ENCODE measurements around the gene C2.
"Not testable (repeated sequence)": the region's sequence is repeated elsewhere in the genome, so short reads cannot be mapped to it uniquely, and the experiment has no call there.

Gene C2

DNA sequence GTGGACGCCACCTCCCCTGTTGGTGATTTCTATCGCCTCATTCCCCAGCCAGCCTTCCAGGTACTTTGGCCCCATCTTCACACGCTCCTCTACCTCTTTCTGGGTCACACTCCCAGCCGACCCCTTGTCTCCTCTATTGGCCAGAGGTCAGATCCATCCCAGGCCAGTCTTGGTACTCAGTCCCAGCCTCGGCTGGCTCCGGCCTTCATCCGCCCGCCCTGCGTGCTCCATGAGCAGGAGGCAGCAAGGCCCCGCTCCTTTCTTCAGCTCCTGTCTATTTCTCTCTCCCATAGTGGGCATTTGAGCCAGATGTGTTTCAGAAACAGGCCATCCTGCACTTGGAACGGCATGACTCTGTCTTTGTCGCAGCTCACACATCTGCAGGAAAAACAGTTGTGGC is 34.1 kb downstream of the C2 start:
- DNase-seq = no peak

DNA sequence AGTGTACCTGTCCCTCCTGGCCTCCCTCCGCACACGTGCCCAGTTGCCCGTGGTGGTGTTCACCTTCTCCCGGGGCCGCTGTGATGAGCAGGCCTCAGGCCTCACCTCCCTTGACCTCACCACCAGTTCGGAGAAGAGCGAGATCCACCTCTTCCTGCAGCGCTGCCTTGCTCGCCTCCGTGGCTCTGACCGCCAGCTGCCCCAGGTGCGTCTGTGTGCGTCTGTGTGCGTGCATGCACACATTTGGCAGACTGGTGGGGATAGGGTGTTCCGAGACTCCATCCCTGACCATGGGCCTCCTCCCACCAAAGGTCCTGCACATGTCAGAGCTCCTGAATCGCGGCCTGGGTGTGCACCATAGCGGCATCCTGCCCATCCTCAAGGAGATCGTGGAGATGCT is 36.4 kb downstream of the C2 start:
- DNase-seq = no peak

GRCh38 chr6:31965700-31966099 is 38.2 kb downstream of the C2 start:
- no peak for DNase-seq

DNA sequence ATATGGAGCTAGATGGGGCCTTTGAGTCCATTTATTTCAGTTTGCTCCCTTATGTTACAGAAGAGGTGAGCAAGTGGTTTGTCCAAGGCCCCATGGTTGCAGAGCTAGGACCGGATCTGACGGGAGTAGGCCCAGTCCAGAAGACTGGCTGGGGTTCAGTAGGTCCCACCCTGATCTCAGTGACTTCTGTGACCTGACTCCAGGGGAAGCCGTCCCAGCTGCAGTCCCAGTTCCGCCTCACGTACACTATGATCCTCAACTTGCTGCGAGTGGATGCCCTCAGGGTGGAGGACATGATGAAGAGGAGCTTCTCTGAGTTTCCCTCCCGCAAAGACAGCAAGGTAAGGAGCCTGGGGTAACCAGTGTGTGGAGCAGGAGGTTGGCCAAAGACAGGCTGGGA is 39.0 kb downstream of the C2 start:
- DNase-seq = no peak

GRCh38 chr6:31966997-31967925 is 39.7 kb downstream of the C2 start:
- DNase-seq = no peak

DNA sequence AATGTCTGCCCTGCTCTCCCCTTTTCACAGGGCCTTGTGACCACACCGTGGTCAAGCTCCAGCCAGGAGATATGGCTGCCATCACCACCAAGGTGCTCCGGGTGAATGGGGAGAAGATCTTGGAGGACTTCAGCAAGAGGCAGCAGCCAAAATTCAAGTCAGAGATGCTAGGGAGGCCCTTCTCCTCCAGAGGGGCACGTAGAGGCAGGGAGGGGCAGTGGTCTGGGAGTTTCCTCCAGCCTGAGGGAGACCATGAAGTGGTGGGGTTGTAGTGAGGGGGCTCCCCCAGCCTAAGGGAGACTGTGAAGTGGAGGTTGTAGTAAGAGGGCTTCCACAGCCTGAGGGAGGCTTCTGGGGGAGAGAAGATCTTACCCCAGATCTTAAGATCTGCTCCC is 40.4 kb downstream of the C2 start:
- DNase-seq = no peak

GRCh38 chr6:31968326-31968725 is 40.8 kb downstream of the C2 start:
- no peak for DNase-seq

DNA sequence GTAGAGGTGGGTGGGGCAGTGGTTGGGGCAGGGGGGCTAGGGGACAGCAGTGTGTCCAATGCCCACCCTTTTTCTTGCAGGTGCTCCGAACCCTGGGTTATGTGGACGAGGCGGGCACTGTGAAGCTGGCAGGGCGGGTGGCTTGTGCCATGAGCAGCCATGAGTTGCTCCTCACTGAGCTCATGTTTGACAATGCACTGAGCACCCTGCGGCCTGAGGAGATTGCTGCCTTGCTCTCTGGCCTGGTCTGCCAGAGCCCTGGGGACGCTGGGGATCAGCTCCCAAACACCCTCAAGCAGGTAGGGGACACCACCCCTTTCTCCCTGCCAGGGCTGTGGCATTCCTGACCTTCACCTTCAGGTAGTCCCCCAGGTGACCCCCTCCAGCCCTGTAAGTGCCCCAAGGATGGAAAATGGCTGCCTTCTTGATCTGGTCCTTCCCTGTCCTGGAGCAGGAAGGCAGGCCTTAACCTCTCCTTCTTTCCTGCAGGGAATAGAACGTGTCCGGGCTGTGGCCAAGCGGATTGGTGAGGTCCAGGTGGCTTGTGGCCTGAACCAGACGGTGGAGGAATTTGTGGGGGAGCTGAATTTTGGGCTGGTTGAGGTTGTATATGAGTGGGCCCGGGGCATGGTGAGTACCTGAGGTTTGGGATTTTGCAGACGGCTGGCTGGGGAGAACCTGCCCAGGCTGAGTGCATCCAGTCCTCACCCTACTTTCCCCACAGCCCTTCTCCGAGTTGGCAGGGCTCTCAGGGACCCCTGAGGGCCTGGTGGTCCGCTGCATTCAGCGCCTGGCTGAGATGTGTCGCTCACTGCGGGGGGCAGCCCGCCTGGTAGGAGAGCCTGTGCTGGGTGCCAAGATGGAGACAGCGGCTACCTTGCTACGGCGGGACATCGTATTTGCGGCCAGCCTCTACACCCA is 41.5 kb downstream of the C2 start:
- no peak for DNase-seq

DNA sequence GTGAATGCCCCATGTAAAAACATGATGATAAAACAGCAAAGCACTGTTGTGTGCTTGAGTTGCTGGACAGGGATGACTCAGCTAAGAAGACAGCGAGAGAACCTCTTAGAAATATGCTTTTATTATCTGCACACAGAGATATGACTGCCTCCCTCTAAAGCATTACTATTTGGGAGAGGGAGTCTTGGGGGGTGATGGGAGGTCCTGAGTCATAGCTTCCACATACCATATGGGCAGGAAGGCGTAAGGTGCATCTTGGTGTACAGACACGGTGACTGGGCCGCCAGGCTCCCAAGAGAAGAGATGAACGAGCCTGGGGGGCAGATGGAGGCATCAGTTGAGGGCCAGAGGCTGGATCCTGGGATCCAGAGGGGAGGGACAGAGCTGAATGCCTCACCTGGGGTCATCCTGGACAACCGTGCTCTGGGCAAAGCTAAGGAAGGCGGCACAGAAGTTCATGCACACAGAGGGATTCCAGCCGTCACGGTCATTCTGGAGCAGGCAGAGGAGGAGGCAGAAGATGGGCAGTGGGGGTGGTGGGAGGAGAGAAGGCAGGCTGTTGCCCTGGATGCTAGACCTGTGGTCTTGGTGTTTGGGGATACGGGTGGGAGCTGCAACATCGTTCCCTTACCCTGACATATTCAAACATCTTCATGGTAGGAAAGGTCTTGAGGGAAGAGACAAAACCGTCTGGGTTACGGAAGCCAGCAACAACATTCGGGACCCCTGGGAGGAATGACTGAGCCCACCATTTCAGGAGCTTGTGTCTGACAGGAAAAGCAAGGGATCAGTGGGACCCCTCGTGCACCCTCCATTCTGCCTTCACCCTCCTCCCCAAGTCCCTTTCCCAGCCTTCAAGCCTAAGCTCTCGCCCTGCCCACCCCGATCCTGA is 42.4 kb downstream of the C2 start:
- DNase-seq = no peak

DNA sequence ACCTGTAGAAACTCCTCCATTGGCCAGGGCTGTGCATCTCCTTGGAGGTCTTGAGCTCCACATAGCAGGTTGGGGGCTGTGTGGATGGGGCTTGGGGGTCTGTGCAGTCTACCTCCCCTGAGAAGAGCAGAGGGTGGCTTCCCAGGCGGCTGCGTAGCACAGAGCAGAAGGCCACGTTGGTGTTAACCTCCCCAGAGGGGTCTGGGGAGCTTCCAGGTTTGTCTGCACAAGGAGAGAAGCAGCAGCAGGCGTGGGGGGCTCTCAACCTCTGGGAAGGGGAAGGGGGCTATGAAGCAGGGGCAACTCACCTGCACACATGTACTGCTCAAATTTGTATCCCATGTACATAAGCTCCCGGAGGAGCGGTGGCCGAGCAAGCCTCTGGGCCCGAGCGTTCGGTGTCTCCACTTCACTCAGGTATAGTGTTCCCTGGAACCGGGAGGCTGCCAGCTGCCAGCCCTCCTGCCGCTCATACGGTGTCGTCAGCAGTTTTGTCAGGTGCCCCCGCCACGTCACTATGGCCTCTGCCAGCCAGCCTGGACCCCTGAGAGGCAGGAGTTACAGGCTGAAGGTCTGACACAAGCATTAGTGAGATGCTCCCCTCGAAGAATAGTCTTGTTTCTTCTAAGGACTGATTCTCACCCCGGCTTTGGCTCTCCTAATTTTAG is 43.2 kb downstream of the C2 start:
- DNase-seq = peak; percentile 9

- no peak for DNase-seq
These were observed 43.9 kb downstream of the C2 start for GRCh38 chr6:31971279-31971992.

DNA sequence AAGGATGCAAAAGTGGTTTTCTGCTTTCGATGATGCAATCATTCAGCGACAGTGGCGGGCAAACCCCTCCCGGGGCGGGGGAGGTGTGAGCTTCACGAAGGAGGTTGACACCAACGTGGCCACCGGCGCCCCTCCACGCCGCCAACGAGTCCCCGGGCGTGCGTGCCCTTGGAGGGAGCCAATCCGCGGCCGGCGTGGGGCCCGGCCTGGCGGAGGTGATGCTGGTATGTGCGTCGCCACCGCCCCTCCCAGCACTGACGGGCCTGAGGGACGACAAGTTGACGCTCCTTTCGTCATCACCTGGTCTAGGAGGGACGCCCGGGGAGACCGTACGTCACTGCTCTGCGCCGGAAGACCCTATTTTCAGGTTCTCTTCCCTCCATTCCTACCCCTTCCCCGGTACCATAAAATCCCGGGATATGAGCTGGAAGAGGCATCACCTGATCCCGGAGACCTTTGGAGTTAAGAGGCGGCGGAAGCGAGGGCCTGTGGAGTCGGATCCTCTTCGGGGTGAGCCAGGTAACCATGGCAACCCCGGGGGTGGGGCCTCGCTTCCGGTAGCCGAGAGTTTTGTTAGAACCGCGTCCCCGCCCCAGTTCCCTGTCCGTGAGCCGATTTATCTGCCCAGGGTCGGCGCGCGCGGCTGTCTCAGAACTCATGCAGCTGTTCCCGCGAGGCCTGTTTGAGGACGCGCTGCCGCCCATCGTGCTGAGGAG is 44.6 kb downstream of the C2 start, which contains the start of gene DXO:
TSS of gene DXO (minus strand) at position 146 of the 716 bp plus-strand sequence. CDS start 463 bp downstream, outside the sequence.
- DNase-seq = peak; percentile 99

DNA sequence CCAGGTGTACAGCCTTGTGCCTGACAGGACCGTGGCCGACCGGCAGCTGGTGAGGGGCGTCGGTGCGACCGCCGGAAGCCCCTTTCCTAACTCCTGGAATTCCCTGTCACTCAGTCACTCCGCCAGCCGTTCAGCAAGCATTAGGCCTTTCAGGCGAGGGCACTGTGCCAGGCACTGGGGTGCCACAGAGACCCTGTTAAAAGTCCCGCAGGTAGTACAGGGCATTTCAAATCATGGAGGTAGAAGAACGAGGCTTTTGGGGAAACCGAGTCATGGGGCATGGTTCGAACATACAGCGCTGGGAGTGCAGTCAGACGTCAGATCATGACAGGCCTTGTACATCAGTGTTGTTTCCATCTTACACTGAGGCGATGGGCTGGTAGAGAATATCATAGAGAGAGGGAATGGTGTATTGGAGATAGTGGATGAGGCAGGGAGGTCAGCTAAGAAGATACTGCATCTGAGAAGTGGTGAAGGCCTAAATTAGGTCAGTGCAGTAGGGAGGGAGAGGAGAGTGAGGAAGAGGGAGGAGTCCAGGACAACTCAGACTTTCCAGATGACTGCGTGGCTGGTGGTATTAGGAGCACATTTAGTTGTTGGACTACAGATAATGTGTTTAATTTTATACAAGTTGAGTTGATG is 45.3 kb downstream of the C2 start:
- peak; percentile 22 for DNase-seq

DNA sequence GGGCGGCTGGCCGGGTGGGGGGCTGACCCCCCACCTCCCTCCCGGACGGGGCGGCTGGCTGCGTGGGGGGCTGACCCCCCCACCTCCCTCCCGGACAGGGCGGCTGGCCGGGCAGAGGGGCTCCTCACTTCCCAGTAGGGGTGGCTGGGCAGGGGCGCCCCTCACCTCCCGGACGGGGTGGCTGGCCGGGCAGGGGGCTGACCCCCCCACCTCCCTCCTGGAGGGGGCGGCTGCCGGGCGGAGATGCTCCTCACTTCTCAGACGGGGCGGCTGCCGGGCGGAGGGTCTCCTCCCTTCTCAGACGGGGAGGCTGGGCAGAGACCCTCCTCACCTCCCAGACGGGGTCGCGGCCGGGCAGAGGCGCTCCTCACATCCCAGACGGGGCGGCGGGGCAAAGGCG is 48.5 kb downstream of the C2 start:
- DNase-seq = not testable (repeated sequence)

GRCh38 chr6:31977816-31978431 is 50.4 kb downstream of the C2 start:
- no peak for DNase-seq

DNA sequence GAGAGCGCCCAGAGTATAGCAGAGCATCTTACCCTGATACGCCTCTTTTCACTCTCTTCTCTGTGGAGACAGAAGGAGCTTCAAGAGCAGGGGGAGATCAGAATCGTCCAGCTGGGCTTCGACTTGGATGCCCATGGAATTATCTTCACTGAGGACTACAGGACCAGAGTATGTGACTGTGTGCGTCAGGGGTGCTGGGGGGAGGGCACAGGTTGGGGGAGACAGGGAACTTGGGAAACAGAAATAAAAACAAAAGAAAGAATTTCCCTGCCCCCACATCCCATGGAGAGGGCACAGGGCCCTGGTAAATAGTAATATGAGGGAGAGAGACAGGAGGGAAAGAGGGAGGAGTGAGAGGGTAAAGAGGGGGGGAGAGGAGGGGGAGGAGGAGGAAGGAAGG is 51.3 kb downstream of the C2 start:
- DNase-seq = no peak

DNA sequence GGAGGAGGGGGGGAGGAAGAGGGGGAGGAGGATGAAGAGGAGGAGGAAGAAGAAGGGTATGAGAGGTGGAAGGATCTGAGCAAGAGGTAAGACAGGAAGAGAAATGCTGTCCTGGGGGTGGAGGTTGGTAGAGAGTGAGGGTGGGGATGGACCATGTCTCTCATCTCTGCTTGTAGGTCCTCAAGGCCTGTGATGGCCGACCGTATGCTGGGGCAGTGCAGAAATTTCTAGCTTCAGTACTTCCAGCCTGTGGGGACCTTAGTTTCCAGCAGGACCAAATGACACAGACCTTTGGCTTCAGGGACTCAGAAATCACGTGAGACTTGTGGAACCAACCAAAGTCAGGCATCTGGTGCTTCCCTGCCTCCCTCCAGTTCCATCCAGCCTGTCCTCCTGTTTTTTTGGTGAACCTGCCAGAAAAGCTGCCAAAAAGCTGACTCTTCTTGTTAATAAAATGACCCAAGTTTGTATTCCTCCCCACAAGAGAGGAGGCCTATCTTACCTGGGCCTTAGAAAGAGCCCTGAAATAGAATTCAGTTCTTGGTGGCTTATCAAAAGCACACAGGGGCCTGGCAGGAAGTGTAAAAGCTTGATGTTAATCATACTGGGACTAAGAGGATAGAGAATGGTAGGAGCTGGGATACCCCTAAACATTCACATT is 51.9 kb downstream of the C2 start:
- no peak for DNase-seq

GRCh38 chr6:31980195-31980876 is 52.8 kb downstream of the C2 start:
- not testable (repeated sequence) for DNase-seq

Measured in CD4-positive, alpha-beta T cell treated with Interleukin-10 for 1 hour (primary cell).